BE2C (cell line): ENCODE results near the gene TREML2.

ENCODE experiments used
- DNase-seq: peaks from one replicate; pipeline ENCODE4 v3.0.0-alpha.2; 2020
- H3K27me3 ChIP-seq: fragments of 250-450 bp; sonication (Bioruptor Pico); 2 replicates; pipeline ENCODE4 v1.5.1; 2020; ENCODE audit warnings: mild to moderate bottlenecking
- H3K36me3 ChIP-seq: fragments of 250-450 bp; sonication (Bioruptor Pico); 2 replicates; pipeline ENCODE4 v1.5.1; 2020; ENCODE audit warnings: mild to moderate bottlenecking
- H3K4me1 ChIP-seq: fragments of 250-450 bp; sonication (Bioruptor Pico); 2 replicates; pipeline ENCODE4 v1.5.1; 2020
- H3K4me3 ChIP-seq: 2 replicates; pipeline ENCODE4 v1.5.1; 2011; ENCODE audit warnings: low read depth, low read length
- H3K9me3 ChIP-seq: fragments of 250-450 bp; sonication (Bioruptor Pico); 2 replicates; pipeline ENCODE4 v1.5.1; 2020
- CTCF ChIP-seq: IDR thresholded peaks from 2 replicates; pipeline ENCODE4 v1.5.1; 2012; ENCODE audit warnings: mild to moderate bottlenecking, low read depth, low read length

TREML2 gene

GRCh38 chr6:41155132-41155805, 45.7 kb downstream of the TREML2 start:
- Histone ChIP-seq H3K4me1 (no peaks in the 10 kb centered on the region), H3K27me3 (peaks cover 4% of the 10 kb centered on the region; the same call in 1 of the 2 replicates), H3K9me3 (no peaks in the 10 kb centered on the region), H3K4me3 (no peak overlapping the region), H3K36me3 (no peaks in the 10 kb centered on the region)
- DNase-seq = no peak
- no peak for TF ChIP-seq CTCF

GRCh38 chr6:41153992-41154625, 46.8 kb downstream of the TREML2 start, which contains the start of gene TREML1:
TSS of gene TREML1 (minus strand) at chr6:41154347. CDS start at chr6:41154288, 59 bp downstream.
- no peak for TF ChIP-seq CTCF
- peaks cover 4% of the 10 kb centered on the region; the same call in 1 of the 2 replicates for H3K27me3 ChIP-seq

GRCh38 chr6:41153451-41153850, 47.5 kb downstream of the TREML2 start:
- H3K36me3 ChIP-seq = no peaks in the 10 kb centered on the region
- TF ChIP-seq CTCF = no peak
- H3K4me1 ChIP-seq = no peaks in the 10 kb centered on the region
- no peak for DNase-seq
- no peak overlapping the region for H3K4me3 ChIP-seq
- no peaks in the 10 kb centered on the region for H3K9me3 ChIP-seq
- H3K27me3 ChIP-seq = peaks cover 4% of the 10 kb centered on the region; the same call in 1 of the 2 replicates

More at GRCh38 chr6:41153992-41154625, 46.8 kb downstream of the TREML2 start, which contains the start of gene TREML1:
- Histone ChIP-seq H3K4me1 (no peaks in the 10 kb centered on the region), H3K9me3 (no peaks in the 10 kb centered on the region), H3K4me3 (no peak within 1 kb of the TSS), H3K36me3 (no peaks in the 10 kb centered on the region)
- no peak for DNase-seq

- H3K4me1 ChIP-seq = no peaks in the 10 kb centered on the region
- no peaks in the 10 kb centered on the region for H3K36me3 ChIP-seq
- no peak overlapping the region for H3K4me3 ChIP-seq
- no peak for DNase-seq
- 0 out of 2 replicates have a peak, but pooled peaks cover 4% of the 10 kb centered on the region for H3K27me3 ChIP-seq
- no peaks in the 10 kb centered on the region for H3K9me3 ChIP-seq
- no peak for TF ChIP-seq CTCF
These were observed 50.3 kb downstream of the TREML2 start for GRCh38 chr6:41150671-41151070.

GRCh38 chr6:41147917-41148316, 53.0 kb downstream of the TREML2 start:
- Histone ChIP-seq H3K4me1 (no peaks in the 10 kb centered on the region), H3K4me3 (no peak overlapping the region), H3K9me3 (no peaks in the 10 kb centered on the region), H3K27me3 (no peaks in the 10 kb centered on the region), H3K36me3 (no peaks in the 10 kb centered on the region)
- DNase-seq = no peak
- TF ChIP-seq CTCF = no peak
